Loucy (cell line): Measurements from ENCODE around the gene ATP6V1G2.
A peak's percentile ranks its signal among the peaks of the same experiment; 100 is the strongest.

Experiments
- H2AFZ ChIP-seq: fragments of 200-600 bp; sonication (generic); 2 replicates; pipeline ENCODE4 v1.6.0; 2016; ENCODE audit warnings: antibody characterized with exemption, mild to moderate bottlenecking, low read length, moderate library complexity
- H3F3A ChIP-seq: fragments of 200-600 bp; 2 replicates; pipeline ENCODE4 v1.6.0; 2016; ENCODE audit warnings: antibody characterized with exemption, low read depth, mild to moderate bottlenecking
- H3K27me3 ChIP-seq: fragments of 200-600 bp; sonication (generic); 2 replicates; pipeline ENCODE4 v1.6.1; 2014; ENCODE audit warnings: low read length, mild to moderate bottlenecking; ENCODE audit not compliant: insufficient read depth, poor library complexity, severe bottlenecking
- H3K36me3 ChIP-seq: fragments of 200-600 bp; sonication (generic); 2 replicates; pipeline ENCODE4 v1.6.1; 2016; ENCODE audit warnings: low read length; ENCODE audit not compliant: insufficient read depth
- H3K4me1 ChIP-seq: fragments of 200-600 bp; sonication (generic); 2 replicates; pipeline ENCODE4 v1.5.1; 2014; ENCODE audit warnings: low read length, mild to moderate bottlenecking; ENCODE audit not compliant: insufficient read depth, poor library complexity, severe bottlenecking
- H3K4me2 ChIP-seq: fragments of 200-600 bp; sonication (generic); 2 replicates; pipeline ENCODE4 v1.6.0; 2014; ENCODE audit warnings: antibody characterized with exemption, low read length, low read depth, mild to moderate bottlenecking; ENCODE audit not compliant: poor library complexity, severe bottlenecking
- H3K4me3 ChIP-seq: fragments of 200-600 bp; sonication (generic); 2 replicates; pipeline ENCODE4 v1.5.1; 2014; ENCODE audit warnings: low read length, mild to moderate bottlenecking, mixed read lengths; ENCODE audit not compliant: poor library complexity, severe bottlenecking
- H3K79me2 ChIP-seq: fragments of 200-600 bp; sonication (generic); 2 replicates; pipeline ENCODE4 v1.6.1; 2014; ENCODE audit warnings: low read length; ENCODE audit not compliant: insufficient read depth
- H3K9ac ChIP-seq: fragments of 200-600 bp; sonication (generic); 2 replicates; pipeline ENCODE4 v1.6.0; 2014; ENCODE audit warnings: mild to moderate bottlenecking, low read depth, low read length, moderate library complexity; ENCODE audit not compliant: poor library complexity, severe bottlenecking
- H3K9me2 ChIP-seq: fragments of 200-600 bp; sonication (generic); replicated peaks from 2 replicates; pipeline ENCODE4 v1.6.1; 2016; ENCODE audit warnings: low read depth, low read length, mixed read lengths
- H3K9me3 ChIP-seq: fragments of 200-600 bp; sonication (generic); 2 replicates; pipeline ENCODE4 v1.6.1; 2014; ENCODE audit warnings: mild to moderate bottlenecking, antibody characterized with exemption, low read length, low read depth; ENCODE audit not compliant: insufficient read depth
- H4K20me1 ChIP-seq: fragments of 200-600 bp; sonication (generic); 2 replicates; pipeline ENCODE4 v1.6.0; 2014; ENCODE audit warnings: antibody characterized with exemption, low read length, mild to moderate bottlenecking; ENCODE audit not compliant: insufficient read depth, poor library complexity, severe bottlenecking
- CTCF ChIP-seq: fragments of 200-600 bp; sonication (generic); conservative IDR thresholded peaks from 2 replicates; pipeline ENCODE4 v1.5.1; 2014; ENCODE audit warnings: mild to moderate bottlenecking, antibody characterized with exemption, low read length
- EZH2phosphoT487 ChIP-seq: fragments of 200-600 bp; IDR thresholded peaks from 2 replicates; pipeline ENCODE4 v1.6.1; 2018; ENCODE audit warnings: antibody characterized with exemption, mild to moderate bottlenecking, moderate library complexity, borderline replicate concordance

Gene ATP6V1G2

GRCh38 chr6:31586008-31586407 lies 39.6 kb upstream of the ATP6V1G2 start, which contains the start of gene LST1:
LST1 (plus strand) TSS chr6:31586277; CDS start chr6:31587300, 1,023 bp downstream.
- Histone ChIP-seq H3K9ac (peak within 1 kb of the TSS; percentile 85), H3K4me3 (peak within 1 kb of the TSS; percentile 70)

GRCh38 chr6:31585491-31585890 lies 39.1 kb upstream of the ATP6V1G2 start:
- Histone ChIP-seq H3K4me1 (peaks cover 68% of the 10 kb centered on the region), H3K27me3 (no peaks in the 10 kb centered on the region), H4K20me1 (no peaks in the 10 kb centered on the region), H3K4me3 (peak overlapping the region; percentile 70), H2AFZ (no peak overlapping the region), H3F3A (peaks cover 3% of the 10 kb centered on the region; the same call in 1 of the 2 replicates), H3K4me2 (peak overlapping the region; percentile 93), H3K9me2 (no peaks in the 10 kb centered on the region), H3K9ac (peak overlapping the region; percentile 85), H3K36me3 (no peaks in the 10 kb centered on the region), H3K79me2 (peaks cover 49% of the 10 kb centered on the region), H3K9me3 (no peaks in the 10 kb centered on the region)
- TF ChIP-seq CTCF (peak; percentile 73), EZH2phosphoT487 (no peak)

More at GRCh38 chr6:31586008-31586407, 39.6 kb upstream of the ATP6V1G2 start, which contains the start of gene LST1:
- Histone ChIP-seq H3K9me2 (no peaks in the 10 kb centered on the region), H3K4me2 (peak within 1 kb of the TSS; percentile 93), H3F3A (peaks cover 3% of the 10 kb centered on the region; the same call in 1 of the 2 replicates), H3K9me3 (no peaks in the 10 kb centered on the region), H4K20me1 (no peaks in the 10 kb centered on the region), H3K4me1 (peaks cover 66% of the 10 kb centered on the region), H3K79me2 (peaks cover 47% of the 10 kb centered on the region), H2AFZ (no peak within 1 kb of the TSS), H3K36me3 (no peaks in the 10 kb centered on the region), H3K27me3 (no peaks in the 10 kb centered on the region)
- TF ChIP-seq EZH2phosphoT487 = no peak
- no peak for TF ChIP-seq CTCF

- Histone ChIP-seq H3K9me3 (no peaks in the 10 kb centered on the region), H3K9ac (peak within 1 kb of the TSS; percentile 100), H3K79me2 (peaks cover 21% of the 10 kb centered on the region), H4K20me1 (no peaks in the 10 kb centered on the region), H3K4me2 (peak within 1 kb of the TSS; percentile 92), H3K9me2 (no peaks in the 10 kb centered on the region), H3F3A (peaks cover 3% of the 10 kb centered on the region; the same call in 1 of the 2 replicates), H3K4me3 (peak within 1 kb of the TSS; percentile 99), H3K27me3 (no peaks in the 10 kb centered on the region), H2AFZ (peak within 1 kb of the TSS; percentile 77), H3K4me1 (peaks cover 60% of the 10 kb centered on the region), H3K36me3 (no peaks in the 10 kb centered on the region)
- TF ChIP-seq EZH2phosphoT487 = no peak
- TF ChIP-seq CTCF = no peak
Observed at GRCh38 chr6:31582230-31582643, 35.8 kb upstream of the ATP6V1G2 start, which contains the start of gene LTB. LTB (minus strand) TSS chr6:31582424; CDS start chr6:31582417, 7 bp downstream.
